SK-N-SH (cell line): ENCODE measurements around the gene SYTL4. TPM values are rescaled to one million over a fixed set of nuclear protein-coding genes. Genes with fewer than 3 reads are reported as not detected.

Experiments used
- CTCF ChIA-PET: fragments of 300-600, 350-600 bp; formaldehyde crosslinking; extraction: SDS; loops from one replicate; lab custom pipeline; 2021; lab: Yijun Ruan, JAX
- POLR2A ChIA-PET: fragments of 350-600 bp; sonication (Branson Sonifier 250); formaldehyde crosslinking; extraction: SDS; loops from one replicate; lab custom pipeline; 2020; ENCODE audit warnings: antibody characterized with exemption, inconsistent platforms; lab: Yijun Ruan, JAX
- DNase-seq: peaks from one replicate; pipeline ENCODE4 v3.0.0; 2012
- H2AFZ ChIP-seq: fragments of 200-600 bp; sonication (generic); 2 replicates; pipeline ENCODE4 v1.8.1; 2016; ENCODE audit warnings: antibody characterized with exemption, mild to moderate bottlenecking, low read depth
- H3F3A ChIP-seq: fragments of 200-600 bp; sonication (generic); replicated peaks from 2 replicates; pipeline ENCODE3; 2016; ENCODE audit warnings: antibody characterized with exemption, mild to moderate bottlenecking; ENCODE audit not compliant: insufficient read depth
- H3K27ac ChIP-seq, 2 experiments: fragments of 200-500 bp in 1 of 2; fragments of 200-600 bp in 1 of 2; sonication (Bioruptor generic) in 1 of 2; sonication (generic), shearing (Covaris generic) in 1 of 2; 2 replicates each; pipeline versions ENCODE4 v1.5.1 to v1.6.1; 2014 to 2016; ENCODE audit warnings: low read depth in 2 of 2, inconsistent platforms in 1 of 2, low read length in 1 of 2, mild to moderate bottlenecking in 1 of 2, mixed read lengths in 1 of 2
- H3K27me3 ChIP-seq: fragments of 200-600 bp; sonication (generic), shearing (Covaris generic); 2 replicates; pipeline ENCODE4 v1.6.1; 2016; ENCODE audit warnings: mixed run types; ENCODE audit not compliant: insufficient read depth
- H3K36me3 ChIP-seq, 2 experiments: fragments of 200-500 bp in 1 of 2; fragments of 200-600 bp in 1 of 2; sonication (Bioruptor generic) in 1 of 2; sonication (generic) in 1 of 2; replicated peaks in 1 of 2; 2 replicates each; pipeline versions ENCODE3 to v1.5.1; 2014 to 2016; ENCODE audit warnings: low read length in 1 of 2, mild to moderate bottlenecking in 1 of 2; ENCODE audit not compliant: insufficient read depth in 2 of 2, control insufficient read depth in 1 of 2
- H3K4me1 ChIP-seq, 2 experiments: fragments of 200-500 bp in 1 of 2; fragments of 200-600 bp in 1 of 2; sonication (Bioruptor generic) in 1 of 2; sonication (generic), shearing (Covaris generic) in 1 of 2; 2 replicates each; pipeline versions ENCODE4 v1.5.1 to v1.6.1; 2014 to 2016; ENCODE audit warnings: low read depth in 1 of 2, low read length in 1 of 2, mixed run types in 1 of 2; ENCODE audit not compliant: insufficient read depth in 2 of 2, control insufficient read depth in 1 of 2
- H3K4me2 ChIP-seq: fragments of 200-600 bp; sonication (generic), shearing (Covaris generic); 2 replicates; pipeline ENCODE4 v1.6.1; 2017; ENCODE audit warnings: mixed run types
- H3K4me3 ChIP-seq, 2 experiments: fragments of 200-500 bp in 1 of 2; fragments of 200-600 bp in 1 of 2; sonication (Bioruptor generic) in 1 of 2; sonication (generic), shearing (Covaris generic) in 1 of 2; 2 replicates each; pipeline versions ENCODE4 v1.5.1 to v1.8.1; 2014 to 2016; ENCODE audit warnings: low read depth in 2 of 2, inconsistent platforms in 1 of 2, low read length in 1 of 2, mild to moderate bottlenecking in 1 of 2, mixed read lengths in 1 of 2, moderate library complexity in 1 of 2
- H3K79me2 ChIP-seq: fragments of 200-600 bp; sonication (generic); 2 replicates; pipeline ENCODE4 v1.8.1; 2017; ENCODE audit warnings: mild to moderate bottlenecking; ENCODE audit not compliant: insufficient read depth
- H3K9ac ChIP-seq: fragments of 200-600 bp; sonication (generic); 2 replicates; pipeline ENCODE4 v1.6.1; 2017; ENCODE audit warnings: mixed run types
- H3K9me2 ChIP-seq: fragments of 200-600 bp; sonication (generic); 2 replicates; pipeline ENCODE4 v1.6.1; 2017; ENCODE audit warnings: mixed run types
- H3K9me3 ChIP-seq: fragments of 200-600 bp; sonication (generic); 2 replicates; pipeline ENCODE4 v1.6.1; 2017; ENCODE audit warnings: mixed run types, mild to moderate bottlenecking, moderate library complexity
- H4K20me1 ChIP-seq: fragments of 200-600 bp; sonication (generic); 2 replicates; pipeline ENCODE4 v1.6.1; 2017; ENCODE audit warnings: mild to moderate bottlenecking, mixed run types; ENCODE audit not compliant: insufficient read depth
- CTCF ChIP-seq: fragments of 200-600 bp; sonication (generic); IDR thresholded peaks from 2 replicates; pipeline ENCODE4 v1.6.1; 2017; ENCODE audit warnings: antibody characterized with exemption, mild to moderate bottlenecking, moderate library complexity
- ELF1 ChIP-seq: IDR thresholded peaks from 2 replicates; pipeline ENCODE4 v1.4.0; 2012
- EP300 ChIP-seq, 2 experiments: IDR thresholded peaks; 2 replicates each; pipeline versions ENCODE4 v1.4.0 to v1.6.1; 2012; ENCODE audit warnings: borderline replicate concordance in 1 of 2, low read depth in 1 of 2, low read length in 1 of 2
- FOXJ3 ChIP-seq: sonication (generic); formaldehyde crosslinking; IDR thresholded peaks from 2 replicates; pipeline ENCODE4 v1.5.1; 2020; ENCODE audit warnings: mild to moderate bottlenecking, missing genetic modification reagents
- GATA2 ChIP-seq: sonication (generic); formaldehyde crosslinking; IDR thresholded peaks from 2 replicates; pipeline ENCODE4 v1.5.0; 2020; ENCODE audit warnings: mild to moderate bottlenecking, missing genetic modification reagents
- IRF3 ChIP-seq: fragments of 150-350 bp; IDR thresholded peaks from 2 replicates; pipeline ENCODE4 v1.6.1; 2016; ENCODE audit warnings: mild to moderate bottlenecking, low read depth, low read length
- MEF2A ChIP-seq: IDR thresholded peaks from 2 replicates; pipeline ENCODE4 v1.4.0; 2012; ENCODE audit warnings: low read depth, borderline replicate concordance
- NFIC ChIP-seq: IDR thresholded peaks from 2 replicates; pipeline ENCODE4 v1.4.0; 2012; ENCODE audit warnings: borderline replicate concordance
- POLR2AphosphoS5 ChIP-seq: IDR thresholded peaks from 2 replicates; pipeline ENCODE4 v1.6.1; 2012; ENCODE audit warnings: low read depth, low read length
- RXRA ChIP-seq: IDR thresholded peaks from 2 replicates; pipeline ENCODE4 v1.4.0; 2012; ENCODE audit warnings: low read depth, mild to moderate bottlenecking, borderline replicate concordance
- SIN3A ChIP-seq: IDR thresholded peaks from 2 replicates; pipeline ENCODE4 v1.6.1; 2012; ENCODE audit warnings: low read depth, mild to moderate bottlenecking, low read length, moderate library complexity, borderline replicate concordance
- SMC3 ChIP-seq: IDR thresholded peaks from 2 replicates; pipeline ENCODE4 v1.6.1; 2012; ENCODE audit warnings: low read depth, low read length, improper control_type of control experiment
- TAF1 ChIP-seq: IDR thresholded peaks from 2 replicates; pipeline ENCODE4 v1.6.1; 2012; ENCODE audit warnings: low read depth, mild to moderate bottlenecking, low read length, moderate library complexity, borderline replicate concordance
- TCF12 ChIP-seq: IDR thresholded peaks from 2 replicates; pipeline ENCODE4 v1.4.0; 2012
- USF2 ChIP-seq: fragments of 150-350 bp; IDR thresholded peaks from 2 replicates; pipeline ENCODE4 v1.6.1; 2017; ENCODE audit warnings: antibody characterized with exemption, low read length, low read depth, borderline replicate concordance
- YY1 ChIP-seq: IDR thresholded peaks from 2 replicates; pipeline ENCODE4 v1.4.0; 2012; ENCODE audit warnings: low read depth, mild to moderate bottlenecking
- ZBTB33 ChIP-seq: IDR thresholded peaks from 2 replicates; pipeline ENCODE4 v1.4.0; 2012; ENCODE audit warnings: low read depth, borderline replicate concordance
- WGBS: methylation state at CpG from one replicate; pipeline ENCODE4 v1.1.6; 2017; ENCODE audit warnings: low lambda C conversion rate; 5-methylcytosine and 5-hydroxymethylcytosine counted together
- polyA plus RNA-seq, 3 experiments: library from polyadenylated mRNA; depleted of rRNA; stranded (reverse); fragments of >200 nt; gene quantifications; 2 replicates each; pipeline ENCODE4 v1.2.3, GENCODE V29; 2012

The SYTL4 gene
- polyA plus RNA-seq, 1 of the 3 experiments (the other 2 are of a cell fraction), result 2.3 TPM

- Histone ChIP-seq H3K4me1 (no peaks in the 10 kb centered on the region), H3K9me2 (no peaks in the 10 kb centered on the region), H4K20me1 (no peaks in the 10 kb centered on the region)
- CTCF ChIA-PET, result interaction anchor here (6.0 to 9.7 kb wide), 2 partner anchors 12 to 83 kb away, joined by 61 to 211 read pairs; no protein-coding TSS in a partner anchor
- no peak for TF ChIP-seq CTCF
- TF ChIP-seq SMC3, result no peak
- TF ChIP-seq USF2, result no peak
- no peak for TF ChIP-seq NFIC
- TF ChIP-seq, all 33 proteins: peak for 0
- no peaks in the 10 kb centered on the region for H3F3A ChIP-seq
- H3K36me3 ChIP-seq, result no peaks in the 10 kb centered on the region
- peaks cover 11% of the 10 kb centered on the region; the same call in 1 of the 2 replicates for H3K27me3 ChIP-seq
- no peaks in the 10 kb centered on the region for H3K79me2 ChIP-seq
- no peak overlapping the region for H2AFZ ChIP-seq
- no peak overlapping the region for H3K4me3 ChIP-seq
- no peak for DNase-seq
- POLR2A ChIA-PET, result no interaction called here
- no peak overlapping the region for H3K9ac ChIP-seq
- H3K27ac ChIP-seq, result no peak overlapping the region
- 65% methylated on average over 8 of the region's 8 CpGs for WGBS
- no peaks in the 10 kb centered on the region for H3K9me3 ChIP-seq
- no peak overlapping the region for H3K4me2 ChIP-seq
Measured at GRCh38 chrX:100682939-100683338, 49.0 kb downstream of the SYTL4 start.

- no peaks in the 10 kb centered on the region for H3K9me3 ChIP-seq
- H3K79me2 ChIP-seq, result no peaks in the 10 kb centered on the region
- 37% methylated on average over 3 of the region's 3 CpGs for WGBS
- H2AFZ ChIP-seq, result no peak overlapping the region
- no peak overlapping the region for H3K27ac ChIP-seq
- no peaks in the 10 kb centered on the region for H3K4me1 ChIP-seq
- no peaks in the 10 kb centered on the region for H3K36me3 ChIP-seq
- ChIA-PET POLR2A (no interaction called here), CTCF (interaction anchor here (3.6 to 9.7 kb wide), 2 partner anchors 10 to 85 kb away, joined by 16 to 211 read pairs; no protein-coding TSS in a partner anchor)
- H3K27me3 ChIP-seq, result peaks cover 11% of the 10 kb centered on the region; the same call in 1 of the 2 replicates
- no peak overlapping the region for H3K4me2 ChIP-seq
- H4K20me1 ChIP-seq, result no peaks in the 10 kb centered on the region
- no peaks in the 10 kb centered on the region for H3K9me2 ChIP-seq
- no peaks in the 10 kb centered on the region for H3F3A ChIP-seq
- no peak for DNase-seq
- H3K4me3 ChIP-seq, result no peak overlapping the region
- H3K9ac ChIP-seq, result no peak overlapping the region
- TF ChIP-seq RXRA (no peak), FOXJ3 (no peak), ZBTB33 (no peak), SIN3A (no peak), POLR2AphosphoS5 (no peak), TCF12 (no peak), MEF2A (no peak), GATA2 (CRISPR knock-in tag) (no peak), EP300 (IDR thresholded peaks at IDR 0.05; ENCODE audit: borderline replicate concordance in 1 of 2, low read depth in 1 of 2, low read length in 1 of 2) (no peak), YY1 (no peak), ELF1 (no peak), IRF3 (no peak), TAF1 (no peak)
Measured at GRCh38 chrX:100681599-100681998, 50.3 kb downstream of the SYTL4 start.
